Gastrocnemius medialis (tissue), 4 donors: ENCODE results near the gene SOWAHC. TPM values are rescaled to one million over a fixed set of nuclear protein-coding genes. Genes with fewer than 3 reads are reported as not detected.

ENCODE experiments used
- ATAC-seq, 2 donors: fragments of 150-250 bp; one replicate each; pipeline ENCODE4 v1.9.1; 2016
- DNase-seq, 2 donors: peaks; one replicate each; pipeline ENCODE4 v3.0.0-alpha.2; 2019
- H3K27ac ChIP-seq, 4 donors: fragments of 200-600 bp; sonication (generic); 1 replicate in 1 of 4; 2 replicates in 3 of 4; pipeline ENCODE4 v1.5.1; 2016 to 2018; ENCODE audit warnings: mild to moderate bottlenecking in 2 of 4, moderate library complexity in 1 of 4
- H3K27me3 ChIP-seq, 3 donors: fragments of 200-600 bp; sonication (generic) in 2 of 3; 1 replicate in 1 of 3; 2 replicates in 2 of 3; pipeline versions ENCODE4 v1.5.1 to v1.6.0; 2016 to 2019; ENCODE audit warnings: mild to moderate bottlenecking in 1 of 3, moderate library complexity in 1 of 3
- H3K36me3 ChIP-seq, 2 donors: fragments of 200-600 bp; sonication (generic) in 1 of 2; one replicate each; pipeline ENCODE4 v1.5.1; 2017 to 2018
- H3K4me1 ChIP-seq, 2 donors: fragments of 200-600 bp; sonication (generic) in 1 of 2; one replicate each; pipeline ENCODE4 v1.5.1; 2016 to 2017; ENCODE audit warnings: mild to moderate bottlenecking in 2 of 2
- H3K4me3 ChIP-seq, 4 donors: fragments of 200-600 bp; sonication (generic) in 3 of 4; 1 replicate in 1 of 4; 2 replicates in 3 of 4; pipeline ENCODE4 v1.5.1; 2016 to 2019; ENCODE audit warnings: mild to moderate bottlenecking in 2 of 4
- H3K9me3 ChIP-seq, 3 donors: fragments of 200-600 bp; sonication (generic) in 2 of 3; 1 replicate in 1 of 3; 2 replicates in 2 of 3; pipeline ENCODE4 v1.5.1; 2016 to 2019
- CTCF ChIP-seq, 5 experiments: fragments of 450-650 bp in 3 of 5; fragments of 200-600 bp in 2 of 5; sonication (generic) in 2 of 5; IDR thresholded peaks in 4 of 5; conservative IDR thresholded peaks in 1 of 5; 1 replicate in 4 of 5; 2 replicates in 1 of 5; pipeline ENCODE4 v1.5.1; 2016 to 2019; ENCODE audit warnings: antibody characterized with exemption in 5 of 5, mild to moderate bottlenecking in 3 of 5, moderate library complexity in 3 of 5
- POLR2A ChIP-seq, 2 donors: fragments of 450-650 bp; IDR thresholded peaks; one replicate each; pipeline ENCODE4 v1.6.1; 2017; ENCODE audit warnings: antibody characterized with exemption in 2 of 2, mild to moderate bottlenecking in 2 of 2, moderate library complexity in 2 of 2
- in situ Hi-C, 4 donors: fragments of 200-750 bp; cut with MboI; loops; one replicate each; pipeline versions ENCODE4 v1.15.0 to v1.8.0; 2017; ENCODE audit warnings: low sequenced_read_pairs in 4 of 4
- intact Hi-C: fragments of 100-400 bp; cut with DNase I; formaldehyde crosslinking; loops from one replicate; pipeline ENCODE4 v1.15.1; 2023; ENCODE audit warnings: low total_unique reads
- total RNA-seq, 4 donors: library from RNA; depleted of rRNA; stranded (reverse); fragments of >200 nt; gene quantifications; one replicate each; pipeline versions ENCODE4 v1.1.0 to v1.2.3, GENCODE V29; 2016

SOWAHC gene
- total RNA-seq, 4 donors from 2014 or later = 0.75 to 1.4 (median 0.96) TPM

- DNase-seq (no peak), ATAC-seq (no peak)
- TF ChIP-seq POLR2A (IDR thresholded peaks at IDR 0.05) (no peak), CTCF (IDR thresholded peaks at IDR 0.05 in 4 of 5, conservative IDR thresholded peaks at IDR 0.05 in 1 of 5) (no peak)
- Histone ChIP-seq H3K27ac (no peak overlapping the region), H3K27me3 (no peaks in the 10 kb centered on the region), H3K36me3 (no peaks in the 10 kb centered on the region), H3K4me1 (peaks cover 15 to 23% of the 10 kb centered on the region in 2 donors), H3K9me3 (no peaks in the 10 kb centered on the region), H3K4me3 (peak overlapping the region in 2 of 4 donors; percentile 70 to 83)
- intact Hi-C loops = no loop called here
- in situ Hi-C loops = no loop called here
Measured at GRCh38 chr2:109615637-109616144, 1.5 kb downstream of the SOWAHC start.

- no peak overlapping the region for H3K4me3 ChIP-seq
Measured at GRCh38 chr2:109616184-109616583, 2.0 kb downstream of the SOWAHC start.

GRCh38 chr2:109619032-109619615, 5.0 kb downstream of the SOWAHC start:
- intact Hi-C loops = no loop called here
- in situ Hi-C loops = no loop called here
- Histone ChIP-seq H3K4me1 (peaks cover 8 to 12% of the 10 kb centered on the region in 2 donors), H3K27ac (no peak overlapping the region), H3K9me3 (no peaks in the 10 kb centered on the region), H3K36me3 (no peaks in the 10 kb centered on the region), H3K27me3 (no peaks in the 10 kb centered on the region), H3K4me3 (no peak overlapping the region)
- DNase-seq = no peak
- no peak for ATAC-seq
- TF ChIP-seq POLR2A (IDR thresholded peaks at IDR 0.05) (no peak), CTCF (IDR thresholded peaks at IDR 0.05 in 4 of 5, conservative IDR thresholded peaks at IDR 0.05 in 1 of 5) (no peak)

More at GRCh38 chr2:109616184-109616583, 2.0 kb downstream of the SOWAHC start:
- no peak overlapping the region for H3K27ac ChIP-seq
- no peak for DNase-seq
- intact Hi-C loops = no loop called here
- no peak for ATAC-seq
- no peak for TF ChIP-seq POLR2A (IDR thresholded peaks at IDR 0.05)
- no peak for TF ChIP-seq CTCF (IDR thresholded peaks at IDR 0.05 in 4 of 5, conservative IDR thresholded peaks at IDR 0.05 in 1 of 5)
- H3K9me3 ChIP-seq = no peaks in the 10 kb centered on the region
- H3K27me3 ChIP-seq = no peaks in the 10 kb centered on the region
- peaks cover 15 to 23% of the 10 kb centered on the region in 2 donors for H3K4me1 ChIP-seq
- in situ Hi-C loops = no loop called here
- H3K36me3 ChIP-seq = no peaks in the 10 kb centered on the region

DNA sequence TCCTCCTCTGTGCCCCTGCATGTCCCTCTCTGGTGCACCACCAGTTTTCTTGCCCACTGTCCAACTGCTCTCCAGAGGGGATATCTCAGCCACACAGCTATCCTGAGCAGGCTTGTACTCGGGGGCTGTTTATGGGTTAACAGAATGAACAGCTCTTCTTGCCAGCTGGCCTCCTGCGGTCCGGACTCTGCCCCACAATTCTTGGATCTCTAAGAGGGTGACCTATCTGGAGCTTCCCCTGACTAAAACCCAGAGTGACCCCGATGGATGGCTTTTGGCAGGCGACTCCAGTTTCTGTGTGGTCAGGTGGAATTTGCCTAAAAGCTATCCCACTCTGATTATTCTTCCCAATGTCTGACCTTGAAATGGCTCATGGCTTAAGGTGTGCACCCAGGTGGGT, 9.1 kb downstream of the SOWAHC start:
- no peak for TF ChIP-seq CTCF (IDR thresholded peaks at IDR 0.05 in 4 of 5, conservative IDR thresholded peaks at IDR 0.05 in 1 of 5)
- TF ChIP-seq POLR2A (IDR thresholded peaks at IDR 0.05) = no peak
- Histone ChIP-seq H3K9me3 (no peaks in the 10 kb centered on the region), H3K36me3 (no peaks in the 10 kb centered on the region), H3K27me3 (no peaks in the 10 kb centered on the region), H3K4me1 (no peaks in the 10 kb centered on the region), H3K4me3 (no peak overlapping the region), H3K27ac (no peak overlapping the region)
- DNase-seq (no peak), ATAC-seq (no peak)
- intact Hi-C loops (no loop called here), in situ Hi-C loops (no loop called here)

DNA sequence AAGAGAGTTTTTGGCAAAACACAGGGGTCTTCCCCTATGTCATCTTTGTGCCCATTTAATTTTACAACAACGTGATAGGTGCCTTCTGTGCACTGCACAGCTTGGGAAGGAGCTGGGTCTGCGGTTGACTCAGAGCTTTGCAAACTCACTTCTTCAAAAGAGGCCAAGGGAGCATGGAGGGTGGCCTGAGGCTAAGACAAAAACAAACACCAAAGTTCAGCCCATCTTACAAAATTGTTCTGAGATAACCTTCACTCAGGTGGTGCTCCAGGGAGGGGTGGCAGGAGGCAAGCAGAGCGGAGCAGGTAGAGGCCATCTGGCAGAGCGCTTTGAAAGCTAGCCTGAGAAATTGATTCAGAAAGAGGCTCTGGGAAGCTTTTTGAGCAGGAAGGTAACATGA, 9.8 kb downstream of the SOWAHC start:
- H3K4me3 ChIP-seq = no peak overlapping the region
- H3K27me3 ChIP-seq = no peaks in the 10 kb centered on the region
- no peak overlapping the region for H3K27ac ChIP-seq
- no peaks in the 10 kb centered on the region for H3K36me3 ChIP-seq
- in situ Hi-C loops = no loop called here
- H3K4me1 ChIP-seq = no peaks in the 10 kb centered on the region
- TF ChIP-seq CTCF (IDR thresholded peaks at IDR 0.05 in 4 of 5, conservative IDR thresholded peaks at IDR 0.05 in 1 of 5) (no peak), POLR2A (IDR thresholded peaks at IDR 0.05) (no peak)
- DNase-seq (no peak), ATAC-seq (no peak)
- intact Hi-C loops = no loop called here
- H3K9me3 ChIP-seq = no peaks in the 10 kb centered on the region
